Measurements from ENCODE around the gene GANC. TPM values are rescaled to one million over a fixed set of nuclear protein-coding genes. Genes with fewer than 3 reads are reported as not detected.

GANC gene
- total and polyA plus RNA-seq, 2 experiments from 2014 or later = 21.0 to 22.2 TPM

- no peak for TF ChIP-seq CTCF (IDR thresholded peaks at IDR 0.05; ENCODE audit: low read depth, low read length)
- Histone ChIP-seq H3K36me3 (peaks cover 3% of the 10 kb centered on the region), H3K9me3 (ENCODE audit: low read depth) (no peaks in the 10 kb centered on the region), H3K27ac (no peak overlapping the region), H3K4me3 (no peak overlapping the region), H3K27me3 (no peaks in the 10 kb centered on the region), H3K4me1 (ENCODE audit: low read depth) (no peaks in the 10 kb centered on the region)
- no peak for DNase-seq (ENCODE audit: low read depth in 1 of 2, low spot score in 1 of 2)
Measured at GRCh38 chr15:42395838-42396237, 122.8 kb downstream of the GANC start.

- H3K4me1 ChIP-seq (ENCODE audit: low read depth) = no peaks in the 10 kb centered on the region
- no peaks in the 10 kb centered on the region for H3K27me3 ChIP-seq
- DNase-seq (ENCODE audit: low read depth in 1 of 2, low spot score in 1 of 2) = no peak
- no peak overlapping the region for H3K27ac ChIP-seq
- H3K4me3 ChIP-seq = no peak overlapping the region
- no peak for TF ChIP-seq CTCF (IDR thresholded peaks at IDR 0.05; ENCODE audit: low read depth, low read length)
- H3K9me3 ChIP-seq (ENCODE audit: low read depth) = no peaks in the 10 kb centered on the region
- peaks cover 14% of the 10 kb centered on the region for H3K36me3 ChIP-seq
Measured at GRCh38 chr15:42401544-42402454, 128.8 kb downstream of the GANC start.

DNA sequence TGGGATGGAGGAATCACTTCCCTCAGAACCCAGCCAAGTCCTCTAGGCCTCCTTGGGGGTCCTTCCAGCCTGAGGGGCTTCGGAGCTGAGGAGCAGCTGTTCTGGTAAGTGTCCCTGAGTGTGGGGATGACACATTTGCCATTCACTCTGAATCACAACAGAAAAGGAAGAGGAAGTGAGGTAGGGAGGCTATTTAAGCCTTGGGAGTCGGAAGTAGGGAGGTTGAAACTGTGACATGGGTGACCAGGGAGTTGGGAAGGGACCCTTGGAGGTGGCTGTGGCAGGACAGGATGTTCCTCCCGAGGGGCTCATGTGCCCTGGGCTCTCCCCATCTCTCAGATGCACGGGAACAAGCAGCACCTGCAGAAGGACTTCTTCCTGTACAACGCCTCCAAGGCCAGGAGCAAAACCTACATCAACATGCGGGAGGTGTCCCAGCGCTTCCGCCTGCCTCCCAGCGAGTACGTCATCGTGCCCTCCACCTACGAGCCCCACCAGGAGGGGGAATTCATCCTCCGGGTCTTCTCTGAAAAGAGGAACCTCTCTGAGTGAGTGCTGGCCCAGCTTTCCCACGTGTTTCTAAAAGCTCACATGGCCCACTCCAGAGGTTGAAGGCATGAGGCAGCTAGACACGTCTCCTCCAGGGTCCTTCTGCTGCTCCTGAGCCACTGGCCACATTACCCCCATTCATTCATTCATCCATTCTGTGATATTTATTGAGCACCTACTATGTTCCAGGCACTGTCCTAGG is 129.6 kb downstream of the GANC start:
- Histone ChIP-seq H3K36me3 (peaks cover 14% of the 10 kb centered on the region), H3K27me3 (no peaks in the 10 kb centered on the region), H3K27ac (no peak overlapping the region), H3K4me1 (ENCODE audit: low read depth) (no peaks in the 10 kb centered on the region), H3K4me3 (no peak overlapping the region), H3K9me3 (ENCODE audit: low read depth) (no peaks in the 10 kb centered on the region)
- DNase-seq (ENCODE audit: low read depth in 1 of 2, low spot score in 1 of 2) = no peak
- TF ChIP-seq CTCF (IDR thresholded peaks at IDR 0.05; ENCODE audit: low read depth, low read length) = no peak

GRCh38 chr15:42403389-42403788 is 130.4 kb downstream of the GANC start:
- H3K36me3 ChIP-seq = peaks cover 14% of the 10 kb centered on the region
- H3K9me3 ChIP-seq (ENCODE audit: low read depth) = no peaks in the 10 kb centered on the region
- no peak overlapping the region for H3K27ac ChIP-seq
- H3K4me1 ChIP-seq (ENCODE audit: low read depth) = no peaks in the 10 kb centered on the region
- TF ChIP-seq CTCF (IDR thresholded peaks at IDR 0.05; ENCODE audit: low read depth, low read length) = no peak
- no peak overlapping the region for H3K4me3 ChIP-seq
- H3K27me3 ChIP-seq = no peaks in the 10 kb centered on the region
- DNase-seq (ENCODE audit: low read depth in 1 of 2, low spot score in 1 of 2) = no peak

- H3K27me3 ChIP-seq = no peaks in the 10 kb centered on the region
- DNase-seq (ENCODE audit: low read depth in 1 of 2, low spot score in 1 of 2) = no peak
- no peak overlapping the region for H3K4me3 ChIP-seq
- H3K9me3 ChIP-seq (ENCODE audit: low read depth) = no peaks in the 10 kb centered on the region
- no peak overlapping the region for H3K27ac ChIP-seq
- peaks cover 12% of the 10 kb centered on the region for H3K36me3 ChIP-seq
- no peaks in the 10 kb centered on the region for H3K4me1 ChIP-seq (ENCODE audit: low read depth)
- TF ChIP-seq CTCF (IDR thresholded peaks at IDR 0.05; ENCODE audit: low read depth, low read length) = no peak
Measured at GRCh38 chr15:42404461-42405235, 131.6 kb downstream of the GANC start.

Data from cardiac muscle cell (in vitro differentiated cells and primary cell).